ENCODE measurements around the gene KCNG2. TPM values are rescaled to one million over a fixed set of nuclear protein-coding genes. Genes with fewer than 3 reads are reported as not detected.

The KCNG2 gene
- total and polyA plus RNA-seq, 10 of the 15 experiments (the other 5 are each of a cell fraction or from before 2014, with no cell fraction given), result 0.20 to 0.23 TPM; not detected in 8

DNA sequence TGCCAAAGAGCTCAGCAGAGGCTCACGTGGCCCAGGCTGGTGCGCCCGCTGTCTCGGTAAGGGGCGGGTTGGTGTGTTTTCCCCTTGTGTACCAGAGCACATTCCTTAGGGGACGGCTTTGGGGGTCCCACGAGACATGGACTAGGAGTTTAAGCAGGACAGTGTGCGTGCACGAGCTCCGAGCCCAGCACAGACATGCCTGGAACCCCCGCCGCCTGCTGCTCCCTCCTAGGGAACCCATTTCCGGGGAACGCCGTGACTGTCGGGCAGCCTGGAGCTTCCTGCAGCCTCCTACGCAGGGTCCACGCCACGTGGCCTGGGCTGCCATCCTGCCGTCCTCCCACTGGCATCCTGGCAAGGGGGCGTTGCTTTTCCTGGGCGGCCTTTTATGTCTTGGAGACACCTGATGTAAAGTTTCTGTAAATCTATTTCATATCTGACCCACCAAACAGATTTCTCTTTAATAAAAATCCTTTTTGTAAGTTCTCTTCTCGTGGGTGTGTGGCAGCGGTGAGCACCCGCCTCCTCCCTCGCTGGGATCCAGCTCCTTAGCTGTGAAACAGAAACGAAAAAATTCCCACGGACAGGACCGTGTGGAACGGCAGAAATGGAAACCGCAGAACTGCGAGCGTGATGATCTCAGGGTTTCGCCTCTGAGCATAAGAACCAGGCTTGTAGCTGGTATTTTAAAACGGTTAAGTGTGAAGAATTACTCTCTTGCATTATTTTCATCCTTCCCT is 43.5 kb upstream of the KCNG2 start:
- DNase-seq (ENCODE audit: low read depth, low spot score), result no peak
- no peak for ATAC-seq

More for the DNA sequence above, 43.5 kb upstream of the KCNG2 start:
- H3K79me2 ChIP-seq (ENCODE audit: control insufficient read depth, insufficient read depth, low read length), result no peaks in the 10 kb centered on the region
- no peaks in the 10 kb centered on the region for H3K27me3 ChIP-seq (replicated peaks in 1 of 2; ENCODE audit: control insufficient read depth in 2 of 2, insufficient read depth in 2 of 2, low read length in 1 of 2)
- CTCF ChIA-PET, result no interaction called here
- H3K4me2 ChIP-seq (ENCODE audit: control insufficient read depth, insufficient read depth), result no peak overlapping the region
- no peaks in the 10 kb centered on the region for H3K4me1 ChIP-seq (ENCODE audit: control insufficient read depth, insufficient read depth, low read length)
- no peak overlapping the region for H3K27ac ChIP-seq (ENCODE audit: control insufficient read depth, insufficient read depth)
- BruUV-seq (replicated peaks), result no TSS peak
- H2AFZ ChIP-seq (ENCODE audit: control insufficient read depth, low read depth, low read length), result no peak overlapping the region
- no peak overlapping the region for H3K4me3 ChIP-seq
- H3K9me3 ChIP-seq (replicated peaks; ENCODE audit: control insufficient read depth, insufficient read depth, low read length), result no peaks in the 10 kb centered on the region
- H3K9ac ChIP-seq (ENCODE audit: control insufficient read depth, insufficient read depth, low read length), result no peak overlapping the region
- no peaks in the 10 kb centered on the region for H4K20me1 ChIP-seq (ENCODE audit: control insufficient read depth, insufficient read depth)
- RAD21 ChIA-PET (ENCODE audit: unreplicated experiment), result no interaction called here
- intact Hi-C loops (cut with micrococcal nuclease; ENCODE audit: unreplicated experiment), result no loop called here
- WGBS (ENCODE audit: insufficient coverage, insufficient replicate concordance, low lambda C conversion rate, missing lambda C conversion rate), result 95% methylated on average over 28 of the region's 35 CpGs
- in situ Hi-C loops (cut with MboI), result no loop called here
- no peak for FAIRE-seq
- POLR2A ChIA-PET, result no interaction called here
- SMC1A ChIA-PET (ENCODE audit: uncharacterized antibody, unreplicated experiment), result no interaction called here
- peaks cover 12 to 13% of the 10 kb centered on the region in 2 experiments for H3K36me3 ChIP-seq (ENCODE audit: control insufficient read depth in 2 of 2, insufficient read depth in 2 of 2, low read length in 1 of 2)
- TF ChIP-seq, protein P1, sequence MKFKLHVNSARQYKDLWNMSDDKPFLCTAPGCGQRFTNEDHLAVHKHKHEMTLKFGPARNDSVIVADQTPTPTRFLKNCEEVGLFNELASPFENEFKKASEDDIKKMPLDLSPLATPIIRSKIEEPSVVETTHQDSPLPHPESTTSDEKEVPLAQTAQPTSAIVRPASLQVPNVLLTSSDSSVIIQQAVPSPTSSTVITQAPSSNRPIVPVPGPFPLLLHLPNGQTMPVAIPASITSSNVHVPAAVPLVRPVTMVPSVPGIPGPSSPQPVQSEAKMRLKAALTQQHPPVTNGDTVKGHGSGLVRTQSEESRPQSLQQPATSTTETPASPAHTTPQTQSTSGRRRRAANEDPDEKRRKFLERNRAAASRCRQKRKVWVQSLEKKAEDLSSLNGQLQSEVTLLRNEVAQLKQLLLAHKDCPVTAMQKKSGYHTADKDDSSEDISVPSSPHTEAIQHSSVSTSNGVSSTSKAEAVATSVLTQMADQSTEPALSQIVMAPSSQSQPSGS (IDR thresholded peaks at IDR 0.05; ENCODE audit: low read length), result no peak
- TF ChIP-seq ZNF217 (IDR thresholded peaks at IDR 0.05) (no peak), NRF1 (conservative IDR thresholded peaks at IDR 0.05; ENCODE audit: low read depth, low read length) (no peak), HCFC1 (IDR thresholded peaks at IDR 0.05; ENCODE audit: low read length) (no peak), KDM1A (IDR thresholded peaks at IDR 0.05; ENCODE audit: borderline replicate concordance) (no peak), ESRRA (IDR thresholded peaks at IDR 0.05; ENCODE audit: low read length) (no peak), PAX5 (IDR thresholded peaks at IDR 0.05; ENCODE audit: borderline replicate concordance, low read depth, low read length) (no peak), NFXL1 (IDR thresholded peaks at IDR 0.05; ENCODE audit: borderline replicate concordance) (no peak), HDAC2 (IDR thresholded peaks at IDR 0.05) (no peak), SMC3 (IDR thresholded peaks at IDR 0.05; ENCODE audit: borderline replicate concordance, low read length) (no peak)
- TF ChIP-seq, protein P2, sequence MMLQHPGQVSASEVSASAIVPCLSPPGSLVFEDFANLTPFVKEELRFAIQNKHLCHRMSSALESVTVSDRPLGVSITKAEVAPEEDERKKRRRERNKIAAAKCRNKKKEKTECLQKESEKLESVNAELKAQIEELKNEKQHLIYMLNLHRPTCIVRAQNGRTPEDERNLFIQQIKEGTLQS (IDR thresholded peaks at IDR 0.05; ENCODE audit: borderline replicate concordance, extremely low read depth, low read depth, low read length), result no peak
- TF ChIP-seq, protein P3, sequence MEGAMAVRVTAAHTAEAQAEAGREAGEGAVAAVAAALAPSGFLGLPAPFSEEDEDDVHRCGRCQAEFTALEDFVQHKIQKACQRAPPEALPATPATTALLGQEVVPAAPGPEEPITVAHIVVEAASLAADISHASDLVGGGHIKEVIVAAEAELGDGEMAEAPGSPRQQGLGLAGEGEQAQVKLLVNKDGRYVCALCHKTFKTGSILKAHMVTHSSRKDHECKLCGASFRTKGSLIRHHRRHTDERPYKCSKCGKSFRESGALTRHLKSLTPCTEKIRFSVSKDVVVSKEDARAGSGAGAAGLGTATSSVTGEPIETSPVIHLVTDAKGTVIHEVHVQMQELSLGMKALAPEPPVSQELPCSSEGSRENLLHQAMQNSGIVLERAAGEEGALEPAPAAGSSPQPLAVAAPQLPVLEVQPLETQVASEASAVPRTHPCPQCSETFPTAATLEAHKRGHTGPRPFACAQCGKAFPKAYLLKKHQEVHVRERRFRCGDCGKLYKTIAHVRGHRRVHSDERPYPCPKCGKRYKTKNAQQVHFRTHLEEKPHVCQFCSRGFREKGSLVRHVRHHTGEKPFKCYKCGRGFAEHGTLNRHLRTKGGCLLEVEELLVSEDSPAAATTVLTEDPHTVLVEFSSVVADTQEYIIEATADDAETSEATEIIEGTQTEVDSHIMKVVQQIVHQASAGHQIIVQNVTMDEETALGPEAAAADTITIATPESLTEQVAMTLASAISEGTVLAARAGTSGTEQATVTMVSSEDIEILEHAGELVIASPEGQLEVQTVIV (IDR thresholded peaks at IDR 0.05; ENCODE audit: borderline replicate concordance, partially characterized antibody), result no peak
- TF ChIP-seq, protein P4, sequence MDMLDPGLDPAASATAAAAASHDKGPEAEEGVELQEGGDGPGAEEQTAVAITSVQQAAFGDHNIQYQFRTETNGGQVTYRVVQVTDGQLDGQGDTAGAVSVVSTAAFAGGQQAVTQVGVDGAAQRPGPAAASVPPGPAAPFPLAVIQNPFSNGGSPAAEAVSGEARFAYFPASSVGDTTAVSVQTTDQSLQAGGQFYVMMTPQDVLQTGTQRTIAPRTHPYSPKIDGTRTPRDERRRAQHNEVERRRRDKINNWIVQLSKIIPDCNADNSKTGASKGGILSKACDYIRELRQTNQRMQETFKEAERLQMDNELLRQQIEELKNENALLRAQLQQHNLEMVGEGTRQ (IDR thresholded peaks at IDR 0.05; ENCODE audit: borderline replicate concordance, low read depth, low read length), result no peak
- TF ChIP-seq, protein P5, sequence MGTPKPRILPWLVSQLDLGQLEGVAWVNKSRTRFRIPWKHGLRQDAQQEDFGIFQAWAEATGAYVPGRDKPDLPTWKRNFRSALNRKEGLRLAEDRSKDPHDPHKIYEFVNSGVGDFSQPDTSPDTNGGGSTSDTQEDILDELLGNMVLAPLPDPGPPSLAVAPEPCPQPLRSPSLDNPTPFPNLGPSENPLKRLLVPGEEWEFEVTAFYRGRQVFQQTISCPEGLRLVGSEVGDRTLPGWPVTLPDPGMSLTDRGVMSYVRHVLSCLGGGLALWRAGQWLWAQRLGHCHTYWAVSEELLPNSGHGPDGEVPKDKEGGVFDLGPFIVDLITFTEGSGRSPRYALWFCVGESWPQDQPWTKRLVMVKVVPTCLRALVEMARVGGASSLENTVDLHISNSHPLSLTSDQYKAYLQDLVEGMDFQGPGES (IDR thresholded peaks at IDR 0.05), result no peak

Data from GM12878 (cell line).